SK-N-SH (cell line): ENCODE results near the gene CYS1. TPM values are rescaled to one million over a fixed set of nuclear protein-coding genes. Genes with fewer than 3 reads are reported as not detected.

ENCODE experiments used
- CTCF ChIA-PET: fragments of 300-600, 350-600 bp; formaldehyde crosslinking; extraction: SDS; loops from one replicate; lab custom pipeline; 2021; lab: Yijun Ruan, JAX
- POLR2A ChIA-PET: fragments of 350-600 bp; sonication (Branson Sonifier 250); formaldehyde crosslinking; extraction: SDS; loops from one replicate; lab custom pipeline; 2020; ENCODE audit warnings: antibody characterized with exemption, inconsistent platforms; lab: Yijun Ruan, JAX
- DNase-seq: peaks from one replicate; pipeline ENCODE4 v3.0.0; 2012
- H2AFZ ChIP-seq: fragments of 200-600 bp; sonication (generic); 2 replicates; pipeline ENCODE4 v1.8.1; 2016; ENCODE audit warnings: antibody characterized with exemption, mild to moderate bottlenecking, low read depth
- H3F3A ChIP-seq: fragments of 200-600 bp; sonication (generic); replicated peaks from 2 replicates; pipeline ENCODE3; 2016; ENCODE audit warnings: antibody characterized with exemption, mild to moderate bottlenecking; ENCODE audit not compliant: insufficient read depth
- H3K27ac ChIP-seq, 2 experiments: fragments of 200-500 bp in 1 of 2; fragments of 200-600 bp in 1 of 2; sonication (Bioruptor generic) in 1 of 2; sonication (generic), shearing (Covaris generic) in 1 of 2; 2 replicates each; pipeline versions ENCODE4 v1.5.1 to v1.6.1; 2014 to 2016; ENCODE audit warnings: low read depth in 2 of 2, inconsistent platforms in 1 of 2, low read length in 1 of 2, mild to moderate bottlenecking in 1 of 2, mixed read lengths in 1 of 2
- H3K27me3 ChIP-seq: fragments of 200-600 bp; sonication (generic), shearing (Covaris generic); 2 replicates; pipeline ENCODE4 v1.6.1; 2016; ENCODE audit warnings: mixed run types; ENCODE audit not compliant: insufficient read depth
- H3K36me3 ChIP-seq, 2 experiments: fragments of 200-500 bp in 1 of 2; fragments of 200-600 bp in 1 of 2; sonication (Bioruptor generic) in 1 of 2; sonication (generic) in 1 of 2; replicated peaks in 1 of 2; 2 replicates each; pipeline versions ENCODE3 to v1.5.1; 2014 to 2016; ENCODE audit warnings: low read length in 1 of 2, mild to moderate bottlenecking in 1 of 2; ENCODE audit not compliant: insufficient read depth in 2 of 2, control insufficient read depth in 1 of 2
- H3K4me1 ChIP-seq, 2 experiments: fragments of 200-500 bp in 1 of 2; fragments of 200-600 bp in 1 of 2; sonication (Bioruptor generic) in 1 of 2; sonication (generic), shearing (Covaris generic) in 1 of 2; 2 replicates each; pipeline versions ENCODE4 v1.5.1 to v1.6.1; 2014 to 2016; ENCODE audit warnings: low read depth in 1 of 2, low read length in 1 of 2, mixed run types in 1 of 2; ENCODE audit not compliant: insufficient read depth in 2 of 2, control insufficient read depth in 1 of 2
- H3K4me2 ChIP-seq: fragments of 200-600 bp; sonication (generic), shearing (Covaris generic); 2 replicates; pipeline ENCODE4 v1.6.1; 2017; ENCODE audit warnings: mixed run types
- H3K4me3 ChIP-seq, 2 experiments: fragments of 200-500 bp in 1 of 2; fragments of 200-600 bp in 1 of 2; sonication (Bioruptor generic) in 1 of 2; sonication (generic), shearing (Covaris generic) in 1 of 2; 2 replicates each; pipeline versions ENCODE4 v1.5.1 to v1.8.1; 2014 to 2016; ENCODE audit warnings: low read depth in 2 of 2, inconsistent platforms in 1 of 2, low read length in 1 of 2, mild to moderate bottlenecking in 1 of 2, mixed read lengths in 1 of 2, moderate library complexity in 1 of 2
- H3K79me2 ChIP-seq: fragments of 200-600 bp; sonication (generic); 2 replicates; pipeline ENCODE4 v1.8.1; 2017; ENCODE audit warnings: mild to moderate bottlenecking; ENCODE audit not compliant: insufficient read depth
- H3K9ac ChIP-seq: fragments of 200-600 bp; sonication (generic); 2 replicates; pipeline ENCODE4 v1.6.1; 2017; ENCODE audit warnings: mixed run types
- H3K9me2 ChIP-seq: fragments of 200-600 bp; sonication (generic); 2 replicates; pipeline ENCODE4 v1.6.1; 2017; ENCODE audit warnings: mixed run types
- H3K9me3 ChIP-seq: fragments of 200-600 bp; sonication (generic); 2 replicates; pipeline ENCODE4 v1.6.1; 2017; ENCODE audit warnings: mixed run types, mild to moderate bottlenecking, moderate library complexity
- H4K20me1 ChIP-seq: fragments of 200-600 bp; sonication (generic); 2 replicates; pipeline ENCODE4 v1.6.1; 2017; ENCODE audit warnings: mild to moderate bottlenecking, mixed run types; ENCODE audit not compliant: insufficient read depth
- ELF1 ChIP-seq: IDR thresholded peaks from 2 replicates; pipeline ENCODE4 v1.4.0; 2012
- FOXM1 ChIP-seq: IDR thresholded peaks from 2 replicates; pipeline ENCODE4 v1.4.0; 2012; ENCODE audit warnings: low read depth, mild to moderate bottlenecking
- MAX ChIP-seq: IDR thresholded peaks from 2 replicates; pipeline ENCODE4 v1.4.0; 2012; ENCODE audit warnings: low read depth
- NRF1 ChIP-seq: IDR thresholded peaks from 2 replicates; pipeline ENCODE4 v1.6.1; 2012; ENCODE audit warnings: low read depth, mild to moderate bottlenecking, low read length
- POLR2AphosphoS5 ChIP-seq: IDR thresholded peaks from 2 replicates; pipeline ENCODE4 v1.6.1; 2012; ENCODE audit warnings: low read depth, low read length
- RXRA ChIP-seq: IDR thresholded peaks from 2 replicates; pipeline ENCODE4 v1.4.0; 2012; ENCODE audit warnings: low read depth, mild to moderate bottlenecking, borderline replicate concordance
- SIN3A ChIP-seq: IDR thresholded peaks from 2 replicates; pipeline ENCODE4 v1.6.1; 2012; ENCODE audit warnings: low read depth, mild to moderate bottlenecking, low read length, moderate library complexity, borderline replicate concordance
- SMC3 ChIP-seq: IDR thresholded peaks from 2 replicates; pipeline ENCODE4 v1.6.1; 2012; ENCODE audit warnings: low read depth, low read length, improper control_type of control experiment
- YY1 ChIP-seq: IDR thresholded peaks from 2 replicates; pipeline ENCODE4 v1.4.0; 2012; ENCODE audit warnings: low read depth, mild to moderate bottlenecking
- WGBS: methylation state at CpG from one replicate; pipeline ENCODE4 v1.1.6; 2017; ENCODE audit warnings: low lambda C conversion rate; 5-methylcytosine and 5-hydroxymethylcytosine counted together
- polyA plus RNA-seq, 3 experiments: library from polyadenylated mRNA; depleted of rRNA; stranded (reverse); fragments of >200 nt; gene quantifications; 2 replicates each; pipeline ENCODE4 v1.2.3, GENCODE V29; 2012
- TF ChIP-seq, protein P1 (sequence below): IDR thresholded peaks from 2 replicates; pipeline ENCODE4 v1.4.0; 2012; ENCODE audit warnings: low read depth, borderline replicate concordance

Gene CYS1
- polyA plus RNA-seq, 1 of the 3 experiments (the other 2 are of a cell fraction): 1.2 TPM

- H4K20me1 ChIP-seq: no peaks in the 10 kb centered on the region
- 0 out of 2 replicates have a peak, but pooled peaks cover 4% of the 10 kb centered on the region for H3K9me3 ChIP-seq
- no peaks in the 10 kb centered on the region for H3K36me3 ChIP-seq
- WGBS: 80% methylated on average over 18 of the region's 18 CpGs
- no peaks in the 10 kb centered on the region for H3K27me3 ChIP-seq
- POLR2A ChIA-PET: no interaction called here
- no peak overlapping the region for H3K9ac ChIP-seq
- H3K4me2 ChIP-seq: no peak overlapping the region
- CTCF ChIA-PET: interaction anchor here (0.9 to 28.7 kb wide), 8 partner anchors 8 to 369 kb away, joined by 4 to 946 read pairs (median 16); partner anchors contain the start of genes CYS1 and TAF1B
- no peaks in the 10 kb centered on the region for H3F3A ChIP-seq
- H3K4me1 ChIP-seq: peaks cover 0 to 8% of the 10 kb centered on the region in 2 experiments; a peak in 1 of 4 replicates
- no peak overlapping the region for H2AFZ ChIP-seq
- no peak overlapping the region for H3K4me3 ChIP-seq
- H3K27ac ChIP-seq: no peak overlapping the region
- no peaks in the 10 kb centered on the region for H3K79me2 ChIP-seq
- TF ChIP-seq FOXM1 (no peak), SMC3 (no peak)
- TF ChIP-seq, protein P1, sequence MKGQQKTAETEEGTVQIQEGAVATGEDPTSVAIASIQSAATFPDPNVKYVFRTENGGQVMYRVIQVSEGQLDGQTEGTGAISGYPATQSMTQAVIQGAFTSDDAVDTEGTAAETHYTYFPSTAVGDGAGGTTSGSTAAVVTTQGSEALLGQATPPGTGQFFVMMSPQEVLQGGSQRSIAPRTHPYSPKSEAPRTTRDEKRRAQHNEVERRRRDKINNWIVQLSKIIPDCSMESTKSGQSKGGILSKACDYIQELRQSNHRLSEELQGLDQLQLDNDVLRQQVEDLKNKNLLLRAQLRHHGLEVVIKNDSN: no peak
- TF ChIP-seq, all 33 proteins: peak for 0
- no peak for DNase-seq
- H3K9me2 ChIP-seq: no peaks in the 10 kb centered on the region
These were observed 15.1 kb downstream of the CYS1 start for GRCh38 chr2:10064932-10065772.

DNA sequence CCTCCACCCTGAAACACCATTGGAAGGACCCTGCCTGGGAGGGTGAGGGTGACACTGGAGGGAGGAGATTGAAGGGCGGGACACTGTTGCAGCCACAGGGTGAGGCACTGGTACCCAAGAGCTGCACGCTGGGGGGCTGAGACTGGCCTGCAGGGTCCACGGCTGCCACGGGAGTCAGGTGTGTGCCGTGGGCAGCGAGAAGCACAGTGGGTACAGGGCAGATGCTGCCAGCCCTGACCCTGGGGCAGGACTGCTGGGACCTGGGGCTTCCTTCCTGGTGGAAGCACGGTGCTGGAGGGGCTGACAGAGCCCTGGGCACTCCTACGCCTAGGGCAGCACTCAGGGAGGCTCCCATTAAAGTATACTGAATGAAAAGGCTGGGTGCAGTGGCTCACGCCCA, 16.6 kb downstream of the CYS1 start:
- no peak for DNase-seq
- H4K20me1 ChIP-seq: no peaks in the 10 kb centered on the region
- WGBS: 84% methylated on average over 6 of the region's 9 CpGs
- H3K79me2 ChIP-seq: no peaks in the 10 kb centered on the region
- H3K4me3 ChIP-seq: no peak overlapping the region
- no peaks in the 10 kb centered on the region for H3F3A ChIP-seq
- H3K27ac ChIP-seq: no peak overlapping the region
- no peaks in the 10 kb centered on the region for H3K27me3 ChIP-seq
- ChIA-PET POLR2A (no interaction called here), CTCF (interaction anchor here (0.7 to 28.7 kb wide), 8 partner anchors 9 to 371 kb away, joined by 3 to 946 read pairs (median 12); partner anchors contain the start of genes CYS1 and TAF1B)
- no peaks in the 10 kb centered on the region for H3K9me2 ChIP-seq
- no peak overlapping the region for H2AFZ ChIP-seq
- peaks cover 0 to 15% of the 10 kb centered on the region in 2 experiments; a peak in 1 of 4 replicates for H3K4me1 ChIP-seq
- H3K36me3 ChIP-seq: no peaks in the 10 kb centered on the region
- no peak overlapping the region for H3K4me2 ChIP-seq
- TF ChIP-seq NRF1 (no peak), POLR2AphosphoS5 (no peak), RXRA (no peak), SIN3A (no peak), MAX (no peak), ELF1 (no peak), YY1 (no peak)
- H3K9me3 ChIP-seq: 0 out of 2 replicates have a peak, but pooled peaks cover 4% of the 10 kb centered on the region
- no peak overlapping the region for H3K9ac ChIP-seq
